ENCODE results near the gene C10orf143. TPM values are rescaled to one million over a fixed set of nuclear protein-coding genes. Genes with fewer than 3 reads are reported as not detected.

C10orf143 gene
- total RNA-seq, 1 experiment from 2014 or later = 1.6 TPM

DNA sequence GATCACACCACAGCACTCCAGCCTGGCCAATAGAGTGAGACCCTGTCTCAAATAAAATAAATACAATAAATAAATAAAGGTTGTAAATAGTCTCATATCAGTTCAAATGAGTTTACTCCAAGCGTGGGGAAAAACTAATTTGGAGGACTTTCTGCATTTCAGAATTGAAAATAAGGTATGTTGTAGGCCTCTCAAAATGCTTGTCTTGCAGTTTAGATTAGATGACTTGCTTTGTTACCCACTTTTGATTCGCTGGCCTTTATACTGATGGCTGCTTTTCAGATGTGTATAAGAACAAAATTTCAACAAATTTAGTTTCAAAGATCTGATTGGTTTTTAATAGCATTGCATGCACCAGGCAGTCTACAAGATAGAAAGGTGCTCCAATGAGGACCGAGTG is 2.2 kb upstream of the C10orf143 start:
- no peak overlapping the region for H3K4me3 Mint-ChIP-seq
- TF ChIP-seq, protein P1, sequence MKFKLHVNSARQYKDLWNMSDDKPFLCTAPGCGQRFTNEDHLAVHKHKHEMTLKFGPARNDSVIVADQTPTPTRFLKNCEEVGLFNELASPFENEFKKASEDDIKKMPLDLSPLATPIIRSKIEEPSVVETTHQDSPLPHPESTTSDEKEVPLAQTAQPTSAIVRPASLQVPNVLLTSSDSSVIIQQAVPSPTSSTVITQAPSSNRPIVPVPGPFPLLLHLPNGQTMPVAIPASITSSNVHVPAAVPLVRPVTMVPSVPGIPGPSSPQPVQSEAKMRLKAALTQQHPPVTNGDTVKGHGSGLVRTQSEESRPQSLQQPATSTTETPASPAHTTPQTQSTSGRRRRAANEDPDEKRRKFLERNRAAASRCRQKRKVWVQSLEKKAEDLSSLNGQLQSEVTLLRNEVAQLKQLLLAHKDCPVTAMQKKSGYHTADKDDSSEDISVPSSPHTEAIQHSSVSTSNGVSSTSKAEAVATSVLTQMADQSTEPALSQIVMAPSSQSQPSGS (CRISPR knock-in tag; IDR thresholded peaks at IDR 0.05; ENCODE audit: borderline replicate concordance, low read depth) = no peak
- no peak for TF ChIP-seq E2F4 (CRISPR knock-in tag; IDR thresholded peaks at IDR 0.05; ENCODE audit: borderline replicate concordance, low read depth)
- no peak for TF ChIP-seq ZNF512 (CRISPR knock-in tag; IDR thresholded peaks at IDR 0.05; ENCODE audit: borderline replicate concordance)
- TF ChIP-seq OVOL2 (CRISPR knock-in tag; IDR thresholded peaks at IDR 0.05; ENCODE audit: borderline replicate concordance) = no peak
- TF ChIP-seq ZNF121 (CRISPR knock-in tag; IDR thresholded peaks at IDR 0.05) = no peak
- TF ChIP-seq NR3C1 (CRISPR knock-in tag; conservative IDR thresholded peaks at IDR 0.05; ENCODE audit: low read depth) = no peak
- POLR2A ChIA-PET = no interaction called here
- peaks cover 18% of the 10 kb centered on the region for H3K4me1 Mint-ChIP-seq
- H3K9me3 Mint-ChIP-seq = peaks cover 31% of the 10 kb centered on the region
- no peak for DNase-seq (ENCODE audit: low spot score)
- CTCF ChIA-PET = no interaction called here
- H3K27me3 Mint-ChIP-seq (ENCODE audit: low read depth) = peaks cover 2% of the 10 kb centered on the region
- no peak for ATAC-seq
- H3K27ac Mint-ChIP-seq = no peak overlapping the region
- H3K36me3 Mint-ChIP-seq = peaks cover 33% of the 10 kb centered on the region

GRCh38 chr10:130111852-130112180 is 1.2 kb upstream of the C10orf143 start:
- Mint-ChIP-seq H3K4me1 (peaks cover 19% of the 10 kb centered on the region), H3K27ac (peak overlapping the region; percentile 65; the same call in 1 of the 2 replicates)

DNA sequence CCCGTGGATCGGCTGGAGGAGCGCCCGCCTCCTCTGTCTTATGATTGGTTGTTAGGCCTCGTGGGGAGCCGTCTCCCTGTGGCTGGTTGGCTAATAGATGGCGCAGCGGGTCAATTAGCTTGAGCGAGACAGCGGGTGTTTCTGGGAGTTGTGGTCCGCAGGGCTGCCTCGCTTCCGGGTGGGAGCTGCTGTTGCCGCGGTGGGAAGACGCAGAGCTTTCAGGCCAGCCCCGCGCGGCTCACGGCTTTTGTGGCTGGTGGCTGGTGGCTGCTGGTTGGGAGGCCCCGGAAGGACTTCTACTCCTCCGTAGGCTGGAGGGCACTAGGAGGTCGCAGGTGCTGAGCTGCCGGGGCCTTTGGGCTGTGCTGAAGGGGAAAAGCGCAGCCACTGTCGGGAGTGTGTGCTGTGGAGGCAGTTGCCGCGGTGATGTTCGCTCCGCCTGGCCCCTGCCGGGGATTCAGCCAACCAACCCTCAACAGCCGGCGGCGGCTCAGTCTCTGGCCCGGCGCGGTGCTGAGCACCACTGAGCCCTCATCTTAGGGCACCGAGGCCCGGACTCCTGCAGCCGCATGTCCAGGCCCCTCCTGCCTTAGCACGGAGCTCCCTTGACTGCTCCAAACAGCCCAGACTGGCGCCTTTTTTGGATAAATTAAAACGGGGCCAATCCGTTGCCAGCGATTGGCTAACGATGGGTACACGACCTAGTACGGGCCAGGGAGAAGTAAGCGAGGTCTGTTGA is 652 bp upstream of the C10orf143 start:
- POLR2A ChIA-PET = interaction anchor here (0.6 to 2.9 kb wide), 8 partner anchors 10 to 1571 kb away, joined by 3 to 48 read pairs (median 4); partner anchors contain the start of gene GLRX3
- peaks cover 7% of the 10 kb centered on the region; the same call in 1 of the 2 replicates for H3K27me3 Mint-ChIP-seq (ENCODE audit: low read depth)
- peaks cover 21% of the 10 kb centered on the region for H3K9me3 Mint-ChIP-seq
- H3K36me3 Mint-ChIP-seq = peaks cover 22% of the 10 kb centered on the region
- CTCF ChIA-PET = interaction anchor here (0.8 to 3.2 kb wide), 20 partner anchors 10 to 234 kb away, joined by 3 to 64 read pairs (median 8); partner anchors contain the start of genes EBF3 and GLRX3
- peak overlapping the region; percentile 94 for H3K4me3 Mint-ChIP-seq
- H3K27ac Mint-ChIP-seq = peak overlapping the region; percentile 94
- TF ChIP-seq MYBL2 (CRISPR knock-in tag; IDR thresholded peaks at IDR 0.05) (peak; percentile 47; the same call in 1 of the 2 replicates), PRRX2 (CRISPR knock-in tag; IDR thresholded peaks at IDR 0.05) (no peak), FOXK1 (CRISPR knock-in tag; IDR thresholded peaks at IDR 0.05) (0 out of 2 replicates have a peak, but pooled peaks have one; percentile 43), NFYB (CRISPR knock-in tag; conservative IDR thresholded peaks at IDR 0.05; ENCODE audit: low read depth) (peak; percentile 97), FOXP1 (CRISPR knock-in tag; IDR thresholded peaks at IDR 0.05; ENCODE audit: borderline replicate concordance) (0 out of 2 replicates have a peak, but pooled peaks have one; percentile 52), SMAD4 (CRISPR knock-in tag; IDR thresholded peaks at IDR 0.05) (no peak), TEAD1 (CRISPR knock-in tag; IDR thresholded peaks at IDR 0.05) (0 out of 2 replicates have a peak, but pooled peaks have one; percentile 29), CBFB (CRISPR knock-in tag; IDR thresholded peaks at IDR 0.05; ENCODE audit: low read depth) (0 out of 2 replicates have a peak, but pooled peaks have one; percentile 6), SMAD3 (CRISPR knock-in tag; IDR thresholded peaks at IDR 0.05; ENCODE audit: borderline replicate concordance) (0 out of 2 replicates have a peak, but pooled peaks have one; percentile 8), RELA (CRISPR knock-in tag; IDR thresholded peaks at IDR 0.05; ENCODE audit: borderline replicate concordance) (0 out of 2 replicates have a peak, but pooled peaks have one; percentile 25)
- ATAC-seq (peak; percentile 85), DNase-seq (ENCODE audit: low spot score) (peak; percentile 93)
- peaks cover 24% of the 10 kb centered on the region for H3K4me1 Mint-ChIP-seq

More at GRCh38 chr10:130111852-130112180, 1.2 kb upstream of the C10orf143 start:
- Mint-ChIP-seq H3K4me3 (peak overlapping the region; percentile 94), H3K9me3 (peaks cover 23% of the 10 kb centered on the region), H3K36me3 (peaks cover 25% of the 10 kb centered on the region), H3K27me3 (ENCODE audit: low read depth) (peaks cover 3% of the 10 kb centered on the region; the same call in 1 of the 2 replicates)
- ChIA-PET POLR2A (interaction anchor here (0.6 to 2.9 kb wide), 4 partner anchors 10 to 276 kb away, joined by 4 to 48 read pairs (median 6); partner anchors contain the start of gene GLRX3), CTCF (interaction anchor here (1.0 to 3.2 kb wide), 7 partner anchors 15 to 231 kb away, joined by 3 to 64 read pairs (median 22); partner anchors contain the start of gene GLRX3)
- TF ChIP-seq NFE2L1 (CRISPR knock-in tag; IDR thresholded peaks at IDR 0.05) (no peak), SMAD3 (CRISPR knock-in tag; IDR thresholded peaks at IDR 0.05; ENCODE audit: borderline replicate concordance) (no peak), GTF2I (CRISPR knock-in tag; conservative IDR thresholded peaks at IDR 0.05) (peak; percentile 85; the same call in 1 of the 2 replicates), GABPB1 (CRISPR knock-in tag; IDR thresholded peaks at IDR 0.05) (no peak), ZNF423 (CRISPR knock-in tag; IDR thresholded peaks at IDR 0.05) (no peak), IRF1 (CRISPR knock-in tag; IDR thresholded peaks at IDR 0.05) (no peak)
- no peak for ATAC-seq
- no peak for DNase-seq (ENCODE audit: low spot score)

Measured in WTC11 (cell line).